Uterus (tissue), 4 donors: ENCODE results near the gene MAGI2. TPM values are rescaled to one million over a fixed set of nuclear protein-coding genes. Genes with fewer than 3 reads are reported as not detected.

ENCODE experiments used
- DNase-seq, 2 donors: peaks; one replicate each; pipeline ENCODE4 v3.0.0-alpha.2; 2019 to 2020
- H3K27ac ChIP-seq, 2 donors: fragments of 200-600 bp; sonication (generic); 1 replicate in 1 of 2; 2 replicates in 1 of 2; pipeline ENCODE4 v1.5.1; 2016 to 2018
- H3K27me3 ChIP-seq, 2 donors: fragments of 200-600 bp; sonication (generic); one replicate each; pipeline ENCODE4 v1.5.1; 2018 to 2019; ENCODE audit warnings: control low read depth in 1 of 2
- H3K36me3 ChIP-seq, 2 donors: fragments of 200-600 bp; sonication (generic); one replicate each; pipeline ENCODE4 v1.5.1; 2019; ENCODE audit warnings: control low read depth in 1 of 2
- H3K4me1 ChIP-seq, 2 donors: fragments of 200-600 bp; sonication (generic); one replicate each; pipeline ENCODE4 v1.5.1; 2018 to 2019; ENCODE audit warnings: control low read depth in 1 of 2
- H3K4me3 ChIP-seq, 2 donors: fragments of 200-600 bp; sonication (generic); 1 replicate in 1 of 2; 2 replicates in 1 of 2; pipeline ENCODE4 v1.5.1; 2018 to 2019; ENCODE audit warnings: mild to moderate bottlenecking in 1 of 2
- H3K9me3 ChIP-seq, 2 donors: fragments of 200-600 bp; sonication (generic); one replicate each; pipeline ENCODE4 v1.5.1; 2019; ENCODE audit warnings: control low read depth in 1 of 2
- POLR2A ChIP-seq, 2 donors: fragments of 450-650 bp; IDR thresholded peaks; one replicate each; pipeline ENCODE4 v1.6.1; 2016; ENCODE audit warnings: antibody characterized with exemption in 2 of 2, mild to moderate bottlenecking in 1 of 2, moderate library complexity in 1 of 2
- intact Hi-C: fragments of 100-400 bp; cut with DNase I; formaldehyde crosslinking; loops from one replicate; pipeline ENCODE4 v1.15.1; 2023; ENCODE audit warnings: low total_unique reads
- total RNA-seq, 4 donors: library from RNA; depleted of rRNA in 3 of 4; stranded (reverse); fragments of >200 nt in 3 of 4; gene quantifications; one replicate each; pipeline versions ENCODE4 v1.1.0 to v1.2.4, GENCODE V29; 2014 to 2023
- TF ChIP-seq, protein P1 (sequence below), 4 experiments: fragments of 200-600 bp in 2 of 4; fragments of 450-650 bp in 2 of 4; sonication (generic) in 2 of 4; IDR thresholded peaks; one replicate each; pipeline ENCODE4 v1.5.1; 2016 to 2019; ENCODE audit warnings: antibody characterized with exemption in 4 of 4, mild to moderate bottlenecking in 2 of 4, moderate library complexity in 1 of 4
- donor health status: DM: yes; HTN: yes; CAD: no.

Gene MAGI2
- total RNA-seq, 4 donors from 2014 or later = 5.3 to 23.2 (median 13.8) TPM

GRCh38 chr7:78787854-78788253 lies 665.6 kb downstream of the MAGI2 start:
- intact Hi-C loops = no loop called here
- TF ChIP-seq POLR2A (IDR thresholded peaks at IDR 0.05) = no peak
- TF ChIP-seq, protein P1, sequence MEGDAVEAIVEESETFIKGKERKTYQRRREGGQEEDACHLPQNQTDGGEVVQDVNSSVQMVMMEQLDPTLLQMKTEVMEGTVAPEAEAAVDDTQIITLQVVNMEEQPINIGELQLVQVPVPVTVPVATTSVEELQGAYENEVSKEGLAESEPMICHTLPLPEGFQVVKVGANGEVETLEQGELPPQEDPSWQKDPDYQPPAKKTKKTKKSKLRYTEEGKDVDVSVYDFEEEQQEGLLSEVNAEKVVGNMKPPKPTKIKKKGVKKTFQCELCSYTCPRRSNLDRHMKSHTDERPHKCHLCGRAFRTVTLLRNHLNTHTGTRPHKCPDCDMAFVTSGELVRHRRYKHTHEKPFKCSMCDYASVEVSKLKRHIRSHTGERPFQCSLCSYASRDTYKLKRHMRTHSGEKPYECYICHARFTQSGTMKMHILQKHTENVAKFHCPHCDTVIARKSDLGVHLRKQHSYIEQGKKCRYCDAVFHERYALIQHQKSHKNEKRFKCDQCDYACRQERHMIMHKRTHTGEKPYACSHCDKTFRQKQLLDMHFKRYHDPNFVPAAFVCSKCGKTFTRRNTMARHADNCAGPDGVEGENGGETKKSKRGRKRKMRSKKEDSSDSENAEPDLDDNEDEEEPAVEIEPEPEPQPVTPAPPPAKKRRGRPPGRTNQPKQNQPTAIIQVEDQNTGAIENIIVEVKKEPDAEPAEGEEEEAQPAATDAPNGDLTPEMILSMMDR (IDR thresholded peaks at IDR 0.05) = no peak
- no peak for DNase-seq
- no peak overlapping the region for H3K27ac ChIP-seq
- no peaks in the 10 kb centered on the region for H3K4me1 ChIP-seq
- no peaks in the 10 kb centered on the region for H3K36me3 ChIP-seq
- H3K9me3 ChIP-seq = no peaks in the 10 kb centered on the region
- no peak overlapping the region for H3K4me3 ChIP-seq
- no peaks in the 10 kb centered on the region for H3K27me3 ChIP-seq

GRCh38 chr7:78786055-78786454 lies 667.4 kb downstream of the MAGI2 start:
- H3K36me3 ChIP-seq = no peaks in the 10 kb centered on the region
- TF ChIP-seq, protein P1 (IDR thresholded peaks at IDR 0.05) = no peak
- no peak for TF ChIP-seq POLR2A (IDR thresholded peaks at IDR 0.05)
- no peak overlapping the region for H3K27ac ChIP-seq
- no peaks in the 10 kb centered on the region for H3K27me3 ChIP-seq
- H3K9me3 ChIP-seq = no peaks in the 10 kb centered on the region
- intact Hi-C loops = no loop called here
- no peak for DNase-seq
- H3K4me1 ChIP-seq = no peaks in the 10 kb centered on the region
- H3K4me3 ChIP-seq = no peak overlapping the region

DNA sequence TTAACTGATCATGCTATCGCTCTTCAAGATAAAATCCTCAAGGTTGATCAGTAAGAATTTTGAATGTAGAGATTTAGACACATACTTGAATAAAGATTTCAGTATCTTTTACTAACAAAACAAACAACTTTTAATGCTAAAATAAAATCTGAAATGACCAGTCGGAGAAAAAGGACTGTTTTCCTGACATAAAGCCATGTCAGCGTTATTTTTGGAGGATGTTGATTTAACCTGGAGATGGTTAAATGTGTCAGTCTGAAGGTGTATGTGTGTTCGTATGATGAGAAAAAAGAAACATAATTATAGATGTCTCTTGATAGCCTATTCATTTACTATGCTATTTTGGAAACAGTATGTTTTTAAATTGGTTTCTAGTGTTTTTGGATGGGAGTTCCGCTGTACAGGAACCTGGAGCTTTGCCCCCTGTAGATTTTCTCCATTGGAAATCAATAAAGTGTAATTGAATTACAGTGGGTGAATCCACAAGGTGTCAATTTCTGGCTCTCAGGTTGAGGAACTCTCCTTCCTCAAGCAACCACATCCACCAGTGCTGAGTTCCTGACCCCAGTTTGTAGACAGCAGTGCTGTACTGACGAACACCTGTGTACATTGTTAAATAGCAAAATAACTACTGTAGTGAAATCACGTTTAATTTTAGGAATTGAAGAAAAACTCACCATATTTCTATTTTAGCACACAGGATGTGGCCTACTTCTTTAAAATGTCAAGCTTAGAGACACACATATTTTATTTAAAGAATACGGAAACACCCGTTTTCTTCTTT lies 670.1 kb downstream of the MAGI2 start:
- Histone ChIP-seq H3K4me3 (no peak overlapping the region), H3K9me3 (no peaks in the 10 kb centered on the region), H3K4me1 (no peaks in the 10 kb centered on the region), H3K27ac (no peak overlapping the region), H3K36me3 (no peaks in the 10 kb centered on the region), H3K27me3 (no peaks in the 10 kb centered on the region)
- TF ChIP-seq, protein P1 (IDR thresholded peaks at IDR 0.05) = no peak
- no peak for TF ChIP-seq POLR2A (IDR thresholded peaks at IDR 0.05)
- no peak for DNase-seq
- intact Hi-C loops = no loop called here

DNA sequence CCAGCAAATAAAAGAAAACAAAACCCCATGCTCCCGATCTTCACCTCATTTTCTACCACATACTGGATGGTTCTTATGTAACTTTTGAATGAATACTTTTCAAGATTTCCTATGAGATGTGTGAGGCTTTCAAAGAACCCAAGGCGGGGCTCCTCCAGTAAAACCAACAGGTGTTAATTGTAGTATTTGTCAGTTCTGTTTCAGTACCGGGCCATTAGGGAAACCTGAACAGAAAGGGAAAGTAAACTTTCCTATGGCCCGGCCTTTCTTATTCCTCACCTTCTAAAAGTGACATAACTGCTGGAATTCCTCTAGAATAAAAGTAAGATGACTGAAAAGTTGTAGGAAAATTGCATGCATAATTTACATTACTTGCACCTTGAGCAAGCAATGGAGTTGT lies 672.9 kb downstream of the MAGI2 start:
- no peaks in the 10 kb centered on the region for H3K36me3 ChIP-seq
- H3K27ac ChIP-seq = no peak overlapping the region
- DNase-seq = no peak
- H3K9me3 ChIP-seq = no peaks in the 10 kb centered on the region
- intact Hi-C loops = no loop called here
- TF ChIP-seq, protein P1 (IDR thresholded peaks at IDR 0.05) = no peak
- no peak for TF ChIP-seq POLR2A (IDR thresholded peaks at IDR 0.05)
- H3K4me1 ChIP-seq = no peaks in the 10 kb centered on the region
- no peaks in the 10 kb centered on the region for H3K27me3 ChIP-seq
- H3K4me3 ChIP-seq = no peak overlapping the region

- TF ChIP-seq POLR2A (IDR thresholded peaks at IDR 0.05) = no peak
- TF ChIP-seq, protein P1 (IDR thresholded peaks at IDR 0.05) = no peak
- H3K36me3 ChIP-seq = no peaks in the 10 kb centered on the region
- no peaks in the 10 kb centered on the region for H3K4me1 ChIP-seq
- H3K27ac ChIP-seq = no peak overlapping the region
- no peaks in the 10 kb centered on the region for H3K27me3 ChIP-seq
- no peak overlapping the region for H3K4me3 ChIP-seq
- no peaks in the 10 kb centered on the region for H3K9me3 ChIP-seq
- intact Hi-C loops = no loop called here
- DNase-seq = no peak
These were observed 673.7 kb downstream of the MAGI2 start for GRCh38 chr7:78779788-78780187.
